H1 (cell line): ENCODE measurements around the gene DIPK1C. TPM values are rescaled to one million over a fixed set of nuclear protein-coding genes. Genes with fewer than 3 reads are reported as not detected.

ENCODE experiments used
- CTCF ChIA-PET: fragments of 300-600 bp; sonication (Branson Sonifier 250); formaldehyde crosslinking; loops from one replicate; lab custom pipeline; 2021; ENCODE audit not compliant: partially characterized antibody; lab: Charles Lee
- POLR2A ChIA-PET: fragments of 300-600 bp; sonication (Branson Sonifier 250); formaldehyde crosslinking; loops from one replicate; lab custom pipeline; 2021; ENCODE audit warnings: inconsistent platforms; ENCODE audit not compliant: partially characterized antibody; lab: Charles Lee
- DNase-seq, 2 experiments: peaks; one replicate each; pipeline versions ENCODE4 v3.0.0 to v3.0.0-alpha.2; 2010 to 2022; ENCODE audit warnings: low spot score in 2 of 2, low read depth in 1 of 2, mixed read lengths in 1 of 2
- FAIRE-seq: peaks from 2 replicates; lab custom pipeline; 2011; peaks lifted over from hg19 to GRCh38; lab: Jason Lieb, UNC
- H2AFZ ChIP-seq: 2 replicates; pipeline ENCODE4 v1.8.1; 2012; ENCODE audit warnings: low read length, inconsistent platforms
- H2AK5ac ChIP-seq: 2 replicates; pipeline ENCODE4 v1.6.1; 2013; ENCODE audit warnings: low read depth, low read length
- H2BK120ac ChIP-seq: replicated peaks from 2 replicates; pipeline ENCODE3; 2013; ENCODE audit warnings: low read depth, low read length, inconsistent platforms
- H2BK12ac ChIP-seq: 2 replicates; pipeline ENCODE4 v1.6.1; 2013; ENCODE audit warnings: low read depth, low read length
- H2BK15ac ChIP-seq: 2 replicates; pipeline ENCODE4 v1.6.1; 2013; ENCODE audit warnings: low read length
- H2BK20ac ChIP-seq: 2 replicates; pipeline ENCODE4 v1.6.1; 2013; ENCODE audit warnings: low read length
- H2BK5ac ChIP-seq: 2 replicates; pipeline ENCODE4 v1.6.1; 2013; ENCODE audit warnings: low read depth, low read length
- H3K14ac ChIP-seq: 2 replicates; pipeline ENCODE4 v1.6.1; 2013; ENCODE audit warnings: inconsistent platforms; ENCODE audit not compliant: insufficient read length
- H3K18ac ChIP-seq: 2 replicates; pipeline ENCODE4 v1.6.1; 2013; ENCODE audit warnings: low read length; ENCODE audit errors: extremely low read depth
- H3K23ac ChIP-seq: 2 replicates; pipeline ENCODE4 v1.6.1; 2013; ENCODE audit warnings: inconsistent platforms; ENCODE audit not compliant: insufficient read length
- H3K23me2 ChIP-seq: 2 replicates; pipeline ENCODE4 v1.6.1; 2013; ENCODE audit warnings: low read depth, low read length
- H3K27ac ChIP-seq: 2 replicates; pipeline ENCODE4 v1.6.1; 2011; ENCODE audit warnings: low read depth, low read length, inconsistent platforms
- H3K27me3 ChIP-seq, 4 experiments: replicated peaks in 1 of 4; 1 replicate in 1 of 4; 2 replicates in 3 of 4; pipeline versions ENCODE4 v1.6.1 to v1.8.1; 2011 to 2013; ENCODE audit warnings: low read length in 3 of 4, mild to moderate bottlenecking in 3 of 4, inconsistent platforms in 2 of 4, mixed read lengths in 2 of 4, moderate library complexity in 1 of 4; ENCODE audit not compliant: control insufficient read depth in 3 of 4, insufficient read depth in 3 of 4; ENCODE audit errors: extremely low read depth in 1 of 4
- H3K36me3 ChIP-seq, 4 experiments: 2 replicates each; pipeline versions ENCODE4 v1.6.1 to v1.8.1; 2011 to 2013; ENCODE audit warnings: mild to moderate bottlenecking in 4 of 4, low read length in 3 of 4, moderate library complexity in 2 of 4, control low read depth in 1 of 4, inconsistent platforms in 1 of 4; ENCODE audit not compliant: insufficient read depth in 4 of 4, control insufficient read depth in 2 of 4
- H3K4ac ChIP-seq: replicated peaks from 2 replicates; pipeline ENCODE3; 2013; ENCODE audit warnings: low read length, low read depth, mixed read lengths, inconsistent platforms; ENCODE audit not compliant: insufficient read length
- H3K4me1 ChIP-seq, 4 experiments: replicated peaks in 1 of 4; 1 replicate in 1 of 4; 2 replicates in 3 of 4; pipeline versions ENCODE4 v1.6.1 to v1.8.1; 2011 to 2013; ENCODE audit warnings: low read length in 3 of 4, inconsistent platforms in 2 of 4, mixed read lengths in 1 of 4; ENCODE audit not compliant: insufficient read depth in 4 of 4, control insufficient read depth in 3 of 4
- H3K4me2 ChIP-seq, 2 experiments: 2 replicates each; pipeline versions ENCODE4 v1.6.1 to v1.8.1; 2011 to 2013; ENCODE audit warnings: low read depth in 2 of 2, low read length in 2 of 2, control low read depth in 1 of 2, inconsistent platforms in 1 of 2, mild to moderate bottlenecking in 1 of 2; ENCODE audit not compliant: insufficient read depth in 1 of 2
- H3K4me3 ChIP-seq, 4 experiments: fragments of 200-600, 300-600 bp in 1 of 4; sonication (generic), shearing (Covaris generic), sonication (Bioruptor Twin) in 1 of 4; 2 replicates each; pipeline versions ENCODE4 v1.5.1 to v1.8.1; 2011 to 2016; ENCODE audit warnings: low read length in 4 of 4, low read depth in 3 of 4, control low read depth in 2 of 4, inconsistent platforms in 2 of 4, mild to moderate bottlenecking in 2 of 4, mixed read lengths in 1 of 4, moderate library complexity in 1 of 4; ENCODE audit not compliant: insufficient read depth in 2 of 4; ENCODE audit errors: extremely low read depth in 1 of 4
- H3K56ac ChIP-seq: replicated peaks from 2 replicates; pipeline ENCODE3; 2013; ENCODE audit warnings: low read depth, mild to moderate bottlenecking, mixed read lengths, low read length, inconsistent platforms; ENCODE audit not compliant: insufficient read length
- H3K79me1 ChIP-seq: 2 replicates; pipeline ENCODE4 v1.6.1; 2013; ENCODE audit warnings: low read depth, low read length, control low read depth
- H3K79me2 ChIP-seq, 2 experiments: 2 replicates each; pipeline versions ENCODE4 v1.6.1 to v1.8.1; 2012 to 2013; ENCODE audit warnings: low read length in 2 of 2, mild to moderate bottlenecking in 2 of 2, inconsistent platforms in 1 of 2; ENCODE audit not compliant: insufficient read depth in 2 of 2, control insufficient read depth in 1 of 2
- H3K9ac ChIP-seq, 4 experiments: replicated peaks in 1 of 4; 1 replicate in 1 of 4; 2 replicates in 3 of 4; pipeline versions ENCODE4 v1.6.1 to v1.8.1; 2011 to 2013; ENCODE audit warnings: low read depth in 3 of 4, low read length in 3 of 4, control low read depth in 2 of 4, mild to moderate bottlenecking in 2 of 4, moderate library complexity in 2 of 4, inconsistent platforms in 1 of 4; ENCODE audit errors: extremely low read depth in 1 of 4
- H3K9me3 ChIP-seq, 2 experiments: 2 replicates each; pipeline versions ENCODE4 v1.6.1 to v1.8.1; 2012 to 2013; ENCODE audit warnings: mild to moderate bottlenecking in 2 of 2, moderate library complexity in 2 of 2, control low read depth in 1 of 2, inconsistent platforms in 1 of 2, low read depth in 1 of 2, low read length in 1 of 2, mixed read lengths in 1 of 2; ENCODE audit not compliant: insufficient read depth in 2 of 2
- H4K20me1 ChIP-seq, 2 experiments: replicated peaks in 1 of 2; 2 replicates each; pipeline versions ENCODE3 to v1.8.1; 2011 to 2013; ENCODE audit warnings: inconsistent platforms in 2 of 2, low read length in 2 of 2, mild to moderate bottlenecking in 1 of 2; ENCODE audit not compliant: insufficient read depth in 2 of 2, control insufficient read depth in 1 of 2
- H4K5ac ChIP-seq: 2 replicates; pipeline ENCODE4 v1.6.1; 2013; ENCODE audit warnings: low read length, low read depth, mixed read lengths, inconsistent platforms; ENCODE audit not compliant: insufficient read length
- H4K8ac ChIP-seq: 2 replicates; pipeline ENCODE4 v1.8.0; 2013; ENCODE audit warnings: mild to moderate bottlenecking, moderate library complexity, low read length, inconsistent platforms; ENCODE audit not compliant: insufficient read depth; ENCODE audit errors: extremely low read depth
- H4K91ac ChIP-seq: replicated peaks from 2 replicates; pipeline ENCODE3; 2013; ENCODE audit warnings: low read length, mixed read lengths, inconsistent platforms; ENCODE audit not compliant: insufficient read length
- ASH2L ChIP-seq: fragments of 200-600, 300-600 bp; sonication (generic); IDR thresholded peaks from one replicate; pipeline ENCODE4 v1.7.1; 2017; ENCODE audit warnings: low read length
- CBX5 ChIP-seq: fragments of 300-800, 300-1000 bp; sonication (generic); IDR thresholded peaks from 2 replicates; pipeline ENCODE4 v1.7.1; 2016; ENCODE audit warnings: antibody characterized with exemption, low read length, low read depth
- CREB1 ChIP-seq: IDR thresholded peaks from 2 replicates; pipeline ENCODE4 v1.6.1; 2012; ENCODE audit warnings: inconsistent platforms
- CTCF ChIP-seq, 3 experiments: IDR thresholded peaks; 1 replicate in 2 of 3; 2 replicates in 1 of 3; pipeline versions ENCODE4 v1.5.1 to v1.6.1; 2011; ENCODE audit warnings: low read length in 3 of 3, mild to moderate bottlenecking in 3 of 3, inconsistent platforms in 2 of 3, low read depth in 1 of 3, moderate library complexity in 1 of 3; ENCODE audit not compliant: insufficient read depth in 1 of 3; ENCODE audit errors: control extremely low read depth in 1 of 3
- EGR1 ChIP-seq: IDR thresholded peaks from 2 replicates; pipeline ENCODE4 v1.6.1; 2011; ENCODE audit warnings: low read depth, low read length, borderline replicate concordance
- POLR2AphosphoS5 ChIP-seq: IDR thresholded peaks from 2 replicates; pipeline ENCODE4 v1.6.1; 2011; ENCODE audit warnings: low read depth, low read length
- RXRA ChIP-seq: IDR thresholded peaks from 2 replicates; pipeline ENCODE4 v1.6.1; 2011; ENCODE audit warnings: low read depth, mild to moderate bottlenecking, low read length, moderate library complexity; ENCODE audit not compliant: insufficient read depth
- SIN3A ChIP-seq, 2 experiments: IDR thresholded peaks in 1 of 2; conservative IDR thresholded peaks in 1 of 2; 2 replicates each; pipeline ENCODE4 v1.6.1; 2011 to 2012; ENCODE audit warnings: low read length in 2 of 2, improper control_type of control experiment in 1 of 2, low read depth in 1 of 2, mild to moderate bottlenecking in 1 of 2
- TEAD4 ChIP-seq: IDR thresholded peaks from 2 replicates; pipeline ENCODE4 v1.6.1; 2012; ENCODE audit warnings: low read depth, low read length, inconsistent platforms, mixed read lengths
- WGBS, 2 experiments: shearing (Covaris generic) in 1 of 2; methylation state at CpG; one replicate each; pipeline versions ENCODE4 v1.1.6 to v1.1.7; 2013 to 2015; ENCODE audit warnings: low lambda C conversion rate in 2 of 2, mixed read lengths in 2 of 2, inconsistent platforms in 1 of 2, low coverage in 1 of 2, missing lambda C conversion rate in 1 of 2; ENCODE audit not compliant: insufficient replicate concordance in 2 of 2, insufficient coverage in 1 of 2, insufficient read length in 1 of 2; ENCODE audit errors: extremely low coverage in 1 of 2, missing lambda C conversion rate in 1 of 2; 5-methylcytosine and 5-hydroxymethylcytosine counted together
- polyA plus RNA-seq, 7 experiments: library from polyadenylated mRNA; depleted of rRNA in 3 of 7; stranded (reverse) in 5 of 7; unstranded in 2 of 7; fragments of >200 nt in 5 of 7; fragments of 200-250 nt in 2 of 7; gene quantifications; 1 replicate in 5 of 7; 2 replicates in 1 of 7; 4 replicates in 1 of 7; pipeline versions ENCODE4 v1.2.1 to v1.2.3, GENCODE V29; 2011 to 2013; ENCODE audit warnings: missing spikeins in 2 of 7, mixed read lengths in 2 of 7
- total RNA-seq: library from RNA; stranded (reverse); fragmentation: NEBNext Ultra II Directional; extraction: Animal tissue kit (Norgen Biotek cat#: 25700); gene quantifications from 2 replicates; pipeline ENCODE4 v1.2.1, GENCODE V29; 2021

Gene DIPK1C
- total and polyA plus RNA-seq, 2 of the 8 experiments (the other 6 are each of a cell fraction or from before 2014, with no cell fraction given), result 0.08 TPM; not detected in 1

GRCh38 chr18:74388227-74388626 lies 68.9 kb downstream of the DIPK1C start:
- H2BK12ac ChIP-seq, result no peak overlapping the region
- H3K27me3 ChIP-seq, result no peaks in the 10 kb centered on the region
- no peak overlapping the region for H2AFZ ChIP-seq
- H2BK120ac ChIP-seq, result no peak overlapping the region
- no peak overlapping the region for H3K4ac ChIP-seq
- no peak overlapping the region for H4K5ac ChIP-seq
- no peak overlapping the region for H3K4me3 ChIP-seq
- H2BK20ac ChIP-seq, result no peak overlapping the region
- ChIA-PET POLR2A (no interaction called here), CTCF (interaction anchor here (0.8 to 1.3 kb wide), 2 partner anchors 14 to 23 kb away, joined by 3 to 4 read pairs; no protein-coding TSS in a partner anchor)
- 100% methylated on average over 1 of the region's 1 CpG; no CpG with 5 or more reads in 1 of the 2 experiments for WGBS, 2 experiments
- no peak overlapping the region for H3K14ac ChIP-seq
- no peak for TF ChIP-seq POLR2AphosphoS5
- no peak for TF ChIP-seq CREB1
- TF ChIP-seq TEAD4, result no peak
- TF ChIP-seq ASH2L, result no peak
- TF ChIP-seq CBX5, result no peak
- no peak for TF ChIP-seq RXRA
- TF ChIP-seq CTCF (IDR thresholded peaks at IDR 0.05; ENCODE audit: control extremely low read depth in 1 of 3, insufficient read depth in 1 of 3, low read depth in 1 of 3, low read length in 3 of 3), result no peak
- no peak for TF ChIP-seq SIN3A (conservative IDR thresholded peaks at IDR 0.05 in 1 of 2, IDR thresholded peaks at IDR 0.05 in 1 of 2; ENCODE audit: low read depth in 1 of 2, low read length in 2 of 2)
- TF ChIP-seq EGR1, result no peak
- H2BK15ac ChIP-seq, result no peak overlapping the region
- no peak overlapping the region for H4K8ac ChIP-seq
- FAIRE-seq (no peak), DNase-seq (no peak)
- no peak overlapping the region for H3K4me2 ChIP-seq
- H3K36me3 ChIP-seq, result no peaks in the 10 kb centered on the region
- no peak overlapping the region for H3K23ac ChIP-seq
- no peak overlapping the region for H3K18ac ChIP-seq
- no peak overlapping the region for H2BK5ac ChIP-seq
- no peak overlapping the region; the same call in 1 of the 2 replicates for H2AK5ac ChIP-seq
- H3K9me3 ChIP-seq, result no peaks in the 10 kb centered on the region
- no peak overlapping the region for H3K56ac ChIP-seq
- no peaks in the 10 kb centered on the region for H3K79me2 ChIP-seq
- H3K9ac ChIP-seq, result no peak overlapping the region
- no peak overlapping the region for H4K91ac ChIP-seq
- H3K79me1 ChIP-seq, result no peaks in the 10 kb centered on the region
- no peaks in the 10 kb centered on the region for H3K23me2 ChIP-seq
- H4K20me1 ChIP-seq, result no peaks in the 10 kb centered on the region
- no peak overlapping the region for H3K27ac ChIP-seq
- H3K4me1 ChIP-seq, result peaks cover 0 to 3% (median under 1%) of the 10 kb centered on the region in 4 experiments; a peak in 2 of 7 replicates
